Trophoblast cell (in vitro differentiated cells and primary cell): Measurements from ENCODE around the gene GORASP2.

Experiments used
- DNase-seq, 2 donors: peaks; one replicate each; pipeline ENCODE4 v3.0.0-alpha.2; 2016
- H2AFZ ChIP-seq: 2 replicates; pipeline ENCODE4 v1.6.1; 2013; ENCODE audit warnings: low read length, moderate library complexity, mild to moderate bottlenecking; ENCODE audit not compliant: insufficient read depth, poor library complexity
- H2AK5ac ChIP-seq: 2 replicates; pipeline ENCODE4 v1.6.1; 2013; ENCODE audit warnings: mild to moderate bottlenecking, low read length
- H2BK120ac ChIP-seq: 2 replicates; pipeline ENCODE4 v1.6.1; 2013; ENCODE audit warnings: low read length, mild to moderate bottlenecking, moderate library complexity; ENCODE audit not compliant: insufficient read depth, poor library complexity
- H2BK12ac ChIP-seq: 2 replicates; pipeline ENCODE4 v1.6.1; 2013; ENCODE audit warnings: mild to moderate bottlenecking, low read length, moderate library complexity
- H2BK5ac ChIP-seq: 2 replicates; pipeline ENCODE4 v1.6.1; 2013; ENCODE audit warnings: low read length, low read depth, moderate library complexity, mild to moderate bottlenecking; ENCODE audit not compliant: poor library complexity
- H3K14ac ChIP-seq: 2 replicates; pipeline ENCODE4 v1.6.1; 2013; ENCODE audit warnings: mild to moderate bottlenecking, low read length
- H3K18ac ChIP-seq: 2 replicates; pipeline ENCODE4 v1.6.1; 2013; ENCODE audit warnings: mild to moderate bottlenecking, low read length
- H3K23ac ChIP-seq: 2 replicates; pipeline ENCODE4 v1.6.1; 2013; ENCODE audit warnings: low read length
- H3K27ac ChIP-seq: 2 replicates; pipeline ENCODE4 v1.5.1; 2013; ENCODE audit warnings: low read depth, mild to moderate bottlenecking, inconsistent platforms, low read length, moderate library complexity
- H3K27me3 ChIP-seq: 2 replicates; pipeline ENCODE4 v1.6.1; 2013; ENCODE audit warnings: inconsistent platforms, mild to moderate bottlenecking, low read length, moderate library complexity; ENCODE audit not compliant: insufficient read depth
- H3K36me3 ChIP-seq, 2 experiments: 1 replicate in 1 of 2; 2 replicates in 1 of 2; pipeline ENCODE4 v1.6.1; 2013; ENCODE audit warnings: low read length in 2 of 2, mild to moderate bottlenecking in 2 of 2, moderate library complexity in 1 of 2; ENCODE audit not compliant: insufficient read depth in 2 of 2, control insufficient read depth in 1 of 2
- H3K4ac ChIP-seq: 2 replicates; pipeline ENCODE4 v1.6.1; 2013; ENCODE audit warnings: low read depth, mild to moderate bottlenecking, low read length, moderate library complexity
- H3K4me1 ChIP-seq, 2 experiments: 1 replicate in 1 of 2; 2 replicates in 1 of 2; pipeline ENCODE4 v1.6.1; 2013; ENCODE audit warnings: low read length in 2 of 2, mild to moderate bottlenecking in 2 of 2, moderate library complexity in 1 of 2; ENCODE audit not compliant: insufficient read depth in 2 of 2, control insufficient read depth in 1 of 2
- H3K4me2 ChIP-seq: 2 replicates; pipeline ENCODE4 v1.6.1; 2013; ENCODE audit warnings: inconsistent platforms, mild to moderate bottlenecking, low read length, moderate library complexity
- H3K4me3 ChIP-seq: 2 replicates; pipeline ENCODE4 v1.5.1; 2013; ENCODE audit warnings: mild to moderate bottlenecking, low read depth, low read length, inconsistent platforms
- H3K79me1 ChIP-seq: one replicate; pipeline ENCODE4 v1.6.1; 2013; ENCODE audit warnings: low read length
- H3K79me2 ChIP-seq: 2 replicates; pipeline ENCODE4 v1.6.1; 2013; ENCODE audit warnings: low read length, mild to moderate bottlenecking; ENCODE audit not compliant: control insufficient read depth, insufficient read depth, poor library complexity
- H3K9ac ChIP-seq: 2 replicates; pipeline ENCODE4 v1.6.1; 2013; ENCODE audit warnings: mild to moderate bottlenecking, low read length
- H3K9me3 ChIP-seq: 2 replicates; pipeline ENCODE4 v1.6.1; 2013; ENCODE audit warnings: low read depth, mild to moderate bottlenecking, control low read depth, inconsistent platforms, low read length; ENCODE audit not compliant: insufficient read depth
- H4K12ac ChIP-seq: 2 replicates; pipeline ENCODE4 v1.6.1; 2013; ENCODE audit warnings: low read depth, mild to moderate bottlenecking, low read length, moderate library complexity
- H4K8ac ChIP-seq: 2 replicates; pipeline ENCODE4 v1.6.1; 2013; ENCODE audit warnings: low read depth, mild to moderate bottlenecking, low read length, moderate library complexity
- H4K91ac ChIP-seq: one replicate; pipeline ENCODE4 v1.6.1; 2013; ENCODE audit warnings: low read depth, mild to moderate bottlenecking, low read length, moderate library complexity
- WGBS: extraction: QIAGEN DNeasy Blood & Tissue Kit; methylation state at CpG from one replicate; pipeline ENCODE4 v1.1.7; 2013; ENCODE audit warnings: missing lambda C conversion rate; ENCODE audit not compliant: insufficient read length, insufficient coverage; ENCODE audit errors: extremely low coverage; 5-methylcytosine and 5-hydroxymethylcytosine counted together

GORASP2 gene

GRCh38 chr2:170949415-170949814 is 20.4 kb downstream of the GORASP2 start:
- Histone ChIP-seq H3K9me3 (no peaks in the 10 kb centered on the region), H3K9ac (no peak overlapping the region), H3K36me3 (peaks cover 18 to 35% of the 10 kb centered on the region in 2 experiments), H3K4me2 (no peak overlapping the region), H2BK12ac (no peak overlapping the region), H2BK120ac (no peak overlapping the region), H4K91ac (no peak overlapping the region), H3K79me1 (no peaks in the 10 kb centered on the region), H3K4me1 (no peaks in the 10 kb centered on the region), H3K4me3 (no peak overlapping the region), H3K79me2 (peaks cover 7% of the 10 kb centered on the region), H2AK5ac (no peak overlapping the region), H2BK5ac (no peak overlapping the region), H3K18ac (no peak overlapping the region), H3K23ac (no peak overlapping the region), H3K4ac (no peak overlapping the region), H3K27me3 (no peaks in the 10 kb centered on the region), H2AFZ (no peak overlapping the region), H4K8ac (no peak overlapping the region), H4K12ac (no peak overlapping the region), H3K27ac (no peak overlapping the region), H3K14ac (no peak overlapping the region)
- no CpG with 5 or more reads among the region's 5 CpGs for WGBS
- peak in 1 of 2 donors; percentile 22 for DNase-seq

- DNase-seq: no peak
- H4K12ac ChIP-seq: no peak overlapping the region
- no peaks in the 10 kb centered on the region for H3K27me3 ChIP-seq
- H2BK120ac ChIP-seq: no peak overlapping the region
- no peak overlapping the region for H3K27ac ChIP-seq
- no CpG with 5 or more reads among the region's 4 CpGs for WGBS
- H3K4me1 ChIP-seq: no peaks in the 10 kb centered on the region
- no peaks in the 10 kb centered on the region for H3K9me3 ChIP-seq
- no peak overlapping the region for H2AFZ ChIP-seq
- no peak overlapping the region for H2AK5ac ChIP-seq
- no peak overlapping the region for H2BK12ac ChIP-seq
- no peak overlapping the region for H3K18ac ChIP-seq
- no peak overlapping the region for H3K4ac ChIP-seq
- peaks cover 21 to 40% of the 10 kb centered on the region in 2 experiments for H3K36me3 ChIP-seq
- no peak overlapping the region for H2BK5ac ChIP-seq
- no peak overlapping the region for H3K14ac ChIP-seq
- H3K79me1 ChIP-seq: no peaks in the 10 kb centered on the region
- no peak overlapping the region for H3K9ac ChIP-seq
- peaks cover 5% of the 10 kb centered on the region for H3K79me2 ChIP-seq
- H4K91ac ChIP-seq: no peak overlapping the region
- no peak overlapping the region for H4K8ac ChIP-seq
- no peak overlapping the region for H3K4me3 ChIP-seq
- no peak overlapping the region for H3K4me2 ChIP-seq
- H3K23ac ChIP-seq: no peak overlapping the region
These were observed 21.2 kb downstream of the GORASP2 start for GRCh38 chr2:170950221-170950761.

DNA sequence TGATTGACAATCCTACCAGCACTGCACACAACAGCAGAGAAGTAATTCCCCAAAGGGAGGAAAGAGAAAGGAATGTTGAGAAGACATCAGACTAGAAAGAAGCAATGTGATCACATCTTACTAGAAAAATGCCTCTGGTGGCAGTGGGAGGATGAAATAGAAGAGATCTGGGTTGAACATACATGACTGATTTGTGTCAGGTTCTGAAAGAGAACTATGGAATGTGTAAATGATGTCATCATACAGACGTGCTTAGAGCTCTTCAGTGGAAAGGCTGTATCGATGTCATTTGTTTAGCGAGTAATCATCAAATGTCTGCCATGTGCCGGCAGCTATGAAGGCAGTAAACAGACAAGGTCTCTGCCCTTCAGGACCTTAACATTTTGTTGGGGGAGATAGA is 24.9 kb downstream of the GORASP2 start:
- H3K23ac ChIP-seq: no peak overlapping the region
- no peak overlapping the region for H4K12ac ChIP-seq
- no peak overlapping the region for H4K91ac ChIP-seq
- H3K14ac ChIP-seq: no peak overlapping the region
- no peak overlapping the region for H3K4me3 ChIP-seq
- H2AFZ ChIP-seq: no peak overlapping the region
- no peak overlapping the region for H3K9ac ChIP-seq
- no peaks in the 10 kb centered on the region for H3K27me3 ChIP-seq
- no peak overlapping the region for H3K4ac ChIP-seq
- H3K79me2 ChIP-seq: no peaks in the 10 kb centered on the region
- H3K27ac ChIP-seq: no peak overlapping the region
- peak in 1 of 2 donors; percentile 17 for DNase-seq
- H2BK12ac ChIP-seq: no peak overlapping the region
- H3K18ac ChIP-seq: no peak overlapping the region
- H3K36me3 ChIP-seq: peaks cover 25 to 63% of the 10 kb centered on the region in 2 experiments
- H3K79me1 ChIP-seq: no peaks in the 10 kb centered on the region
- no peak overlapping the region for H2BK5ac ChIP-seq
- no peak overlapping the region for H4K8ac ChIP-seq
- no CpG with 5 or more reads among the region's 4 CpGs for WGBS
- H2BK120ac ChIP-seq: no peak overlapping the region
- H3K4me2 ChIP-seq: no peak overlapping the region
- H3K4me1 ChIP-seq: no peaks in the 10 kb centered on the region
- no peak overlapping the region for H2AK5ac ChIP-seq
- no peaks in the 10 kb centered on the region for H3K9me3 ChIP-seq

DNA sequence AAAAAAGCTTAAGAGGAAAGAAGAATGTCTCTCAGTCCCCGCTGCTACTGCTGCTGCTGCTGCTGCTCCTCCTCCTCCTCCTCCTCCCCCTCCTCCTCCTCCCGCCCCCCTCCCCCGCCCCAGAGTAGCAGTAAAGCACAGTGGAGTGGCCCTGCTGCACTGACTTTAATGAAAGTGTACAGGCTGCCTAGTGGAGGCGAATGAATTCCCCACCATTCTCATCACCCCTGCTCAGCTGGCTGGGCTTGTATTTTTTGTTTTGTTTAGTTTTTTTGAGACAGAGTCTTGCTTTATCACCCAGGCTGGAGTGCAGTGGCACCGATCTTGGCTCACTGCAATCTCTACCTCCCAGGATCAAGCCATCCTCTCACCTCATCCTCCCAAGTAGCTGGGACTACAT is 34.3 kb downstream of the GORASP2 start:
- H4K91ac ChIP-seq: no peak overlapping the region
- no peak overlapping the region for H3K4me2 ChIP-seq
- H2BK5ac ChIP-seq: no peak overlapping the region
- H4K12ac ChIP-seq: no peak overlapping the region
- H2BK12ac ChIP-seq: no peak overlapping the region
- H3K79me1 ChIP-seq: no peaks in the 10 kb centered on the region
- H3K23ac ChIP-seq: no peak overlapping the region
- H3K4me1 ChIP-seq: no peaks in the 10 kb centered on the region
- no peaks in the 10 kb centered on the region for H3K79me2 ChIP-seq
- no peaks in the 10 kb centered on the region for H3K9me3 ChIP-seq
- WGBS: no CpG with 5 or more reads among the region's 5 CpGs
- DNase-seq: no peak
- no peak overlapping the region for H3K4me3 ChIP-seq
- no peak overlapping the region for H2AK5ac ChIP-seq
- H3K14ac ChIP-seq: no peak overlapping the region
- H2BK120ac ChIP-seq: no peak overlapping the region
- no peak overlapping the region for H3K4ac ChIP-seq
- H3K36me3 ChIP-seq: peaks cover 44 to 65% of the 10 kb centered on the region in 2 experiments
- no peak overlapping the region for H4K8ac ChIP-seq
- H3K27me3 ChIP-seq: no peaks in the 10 kb centered on the region
- H2AFZ ChIP-seq: no peak overlapping the region
- no peak overlapping the region for H3K18ac ChIP-seq
- H3K27ac ChIP-seq: no peak overlapping the region
- H3K9ac ChIP-seq: no peak overlapping the region
